HEK293 (cell line): Measurements from ENCODE around the gene PAPOLB.

Source experiments
- CTCF ChIA-PET: fragments of 350-600 bp; formaldehyde crosslinking; extraction: SDS; loops from one replicate; lab custom pipeline; 2021; ENCODE audit warnings: antibody characterized with exemption; lab: Yijun Ruan, JAX
- POLR2A ChIA-PET: fragments of 300-600 bp; formaldehyde crosslinking; extraction: SDS; loops from one replicate; lab custom pipeline; 2020; ENCODE audit warnings: antibody characterized with exemption, inconsistent platforms; lab: Yijun Ruan, JAX
- H3K27ac ChIP-seq: fragments of 200-500 bp; sonication (Bioruptor generic); 2 replicates; pipeline ENCODE4 v1.5.1; 2014; ENCODE audit warnings: low read depth, low read length, control low read depth, inconsistent platforms; ENCODE audit errors: extremely low read depth
- H3K36me3 ChIP-seq, 2 experiments: fragments of 200-500 bp in 1 of 2; sonication (Bioruptor generic) in 1 of 2; 1 replicate in 1 of 2; 2 replicates in 1 of 2; pipeline ENCODE4 v1.5.1; 2014 to 2017; ENCODE audit warnings: inconsistent platforms in 2 of 2, low read length in 2 of 2; ENCODE audit not compliant: control insufficient read depth in 2 of 2, insufficient read depth in 1 of 2
- H3K4me1 ChIP-seq: fragments of 200-500 bp; sonication (Bioruptor generic); 2 replicates; pipeline ENCODE4 v1.5.1; 2014; ENCODE audit warnings: mild to moderate bottlenecking, low read length, inconsistent platforms; ENCODE audit not compliant: control insufficient read depth, insufficient read depth
- H3K4me3 ChIP-seq: 2 replicates; pipeline ENCODE4 v1.5.1; 2011; ENCODE audit warnings: low read depth, mild to moderate bottlenecking, control low read depth, low read length, moderate library complexity
- H3K9me3 ChIP-seq: fragments of 200-500 bp; sonication (Bioruptor generic); 2 replicates; pipeline ENCODE4 v1.5.1; 2014; ENCODE audit warnings: low read depth, low read length, inconsistent platforms; ENCODE audit not compliant: control insufficient read depth, insufficient read depth
- GLIS2 ChIP-seq: fragments of 450-650 bp; formaldehyde crosslinking; IDR thresholded peaks from 2 replicates; pipeline ENCODE4 v1.5.1; 2016; ENCODE audit warnings: missing biosample characterization, missing genetic modification characterization
- SCRT1 ChIP-seq: fragments of 450-650 bp; formaldehyde crosslinking; IDR thresholded peaks from 2 replicates; pipeline ENCODE4 v1.5.1; 2016; ENCODE audit warnings: missing biosample characterization, missing genetic modification characterization, borderline replicate concordance
- SP2 ChIP-seq: fragments of 450-650 bp; formaldehyde crosslinking; IDR thresholded peaks from 2 replicates; pipeline ENCODE4 v1.5.1; 2016; ENCODE audit warnings: missing biosample characterization, missing genetic modification characterization
- TRIM28 ChIP-seq: IDR thresholded peaks from 2 replicates; pipeline ENCODE4 v1.6.1; 2011; ENCODE audit warnings: low read length, control low read depth, borderline replicate concordance
- ZNF202 ChIP-seq: fragments of 450-650 bp; formaldehyde crosslinking; IDR thresholded peaks from 2 replicates; pipeline ENCODE4 v1.5.1; 2016; ENCODE audit warnings: missing biosample characterization, missing genetic modification characterization, borderline replicate concordance
- ZNF292 ChIP-seq: fragments of 450-650 bp; formaldehyde crosslinking; IDR thresholded peaks from 2 replicates; pipeline ENCODE4 v1.5.1; 2016; ENCODE audit warnings: low read depth, missing biosample characterization, missing genetic modification characterization, borderline replicate concordance
- ZNF449 ChIP-seq: fragments of 450-650 bp; formaldehyde crosslinking; IDR thresholded peaks from 2 replicates; pipeline ENCODE4 v1.5.1; 2017; ENCODE audit warnings: missing biosample characterization, mild to moderate bottlenecking, missing genetic modification characterization, moderate library complexity
- ZNF548 ChIP-seq: fragments of 450-650 bp; formaldehyde crosslinking; IDR thresholded peaks from 2 replicates; pipeline ENCODE4 v1.5.1; 2016; ENCODE audit warnings: missing biosample characterization, missing genetic modification characterization
- ZNF558 ChIP-seq: fragments of 450-650 bp; formaldehyde crosslinking; IDR thresholded peaks from 2 replicates; pipeline ENCODE4 v1.5.1; 2016; ENCODE audit warnings: missing biosample characterization, missing genetic modification characterization
- ZNF792 ChIP-seq: fragments of 450-650 bp; formaldehyde crosslinking; IDR thresholded peaks from 2 replicates; pipeline ENCODE4 v1.5.1; 2016; ENCODE audit warnings: missing biosample characterization, missing genetic modification characterization
- TF ChIP-seq, protein P1 (sequence below): fragments of 450-650 bp; formaldehyde crosslinking; optimal IDR thresholded peaks from 2 replicates; pipeline ENCODE3; 2016; ENCODE audit warnings: missing biosample characterization, mild to moderate bottlenecking, missing genetic modification characterization
- TF ChIP-seq, protein P2 (sequence below): fragments of 450-650 bp; formaldehyde crosslinking; IDR thresholded peaks from 2 replicates; pipeline ENCODE4 v1.5.1; 2016; ENCODE audit warnings: missing biosample characterization, missing genetic modification characterization
- TF ChIP-seq, protein P3 (sequence below): sonication (generic); formaldehyde crosslinking; IDR thresholded peaks from 2 replicates; pipeline ENCODE4 v1.8.1; 2022; ENCODE audit warnings: mild to moderate bottlenecking, moderate library complexity, missing genetic modification reagents

The PAPOLB gene

GRCh38 chr7:4871056-4871680, 9.3 kb upstream of the PAPOLB start:
- ChIA-PET POLR2A (no interaction called here), CTCF (interaction anchor here (1.1 kb wide), 1 partner anchor 12 kb away, joined by 3 read pairs; the partner anchor contains the start of gene RADIL)
- H3K27ac ChIP-seq, result no peak overlapping the region
- no peaks in the 10 kb centered on the region; a peak in 1 of 3 replicates for H3K36me3 ChIP-seq
- no peaks in the 10 kb centered on the region for H3K4me1 ChIP-seq
- no peak overlapping the region for H3K4me3 ChIP-seq
- H3K9me3 ChIP-seq, result no peaks in the 10 kb centered on the region
- TF ChIP-seq ZNF292, result no peak
- no peak for TF ChIP-seq TRIM28
- TF ChIP-seq ZNF558 (tag by site-specific recombination), result no peak
- TF ChIP-seq, all 188 proteins: peak for 0

DNA sequence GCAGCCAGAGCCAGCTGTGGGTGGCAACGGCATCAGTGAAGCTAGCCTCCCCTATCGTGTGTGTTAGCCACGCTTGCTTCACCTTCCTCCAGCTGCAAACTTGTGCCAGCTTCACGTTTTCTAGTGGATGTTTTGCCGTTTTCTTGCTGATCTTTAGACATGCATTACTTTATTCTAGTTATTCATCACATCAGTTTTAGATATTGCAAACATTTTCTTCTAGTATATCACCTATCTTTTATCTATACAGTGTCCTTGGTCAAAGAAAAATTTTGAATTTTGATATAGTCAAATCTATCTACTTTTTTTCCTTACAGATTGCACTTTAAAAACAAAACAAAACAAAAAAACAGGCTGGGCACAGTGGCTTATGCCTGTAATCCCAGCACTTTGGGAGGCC, 6.7 kb upstream of the PAPOLB start:
- no peaks in the 10 kb centered on the region; the same call in 1 of the 2 replicates for H3K9me3 ChIP-seq
- ChIA-PET CTCF (interaction anchor here (2.8 kb wide), 1 partner anchor 15 kb away, joined by 17 read pairs; the partner anchor contains the start of gene RADIL), POLR2A (no interaction called here)
- no peak overlapping the region for H3K27ac ChIP-seq
- TF ChIP-seq SP2, result no peak
- TF ChIP-seq, protein P1, sequence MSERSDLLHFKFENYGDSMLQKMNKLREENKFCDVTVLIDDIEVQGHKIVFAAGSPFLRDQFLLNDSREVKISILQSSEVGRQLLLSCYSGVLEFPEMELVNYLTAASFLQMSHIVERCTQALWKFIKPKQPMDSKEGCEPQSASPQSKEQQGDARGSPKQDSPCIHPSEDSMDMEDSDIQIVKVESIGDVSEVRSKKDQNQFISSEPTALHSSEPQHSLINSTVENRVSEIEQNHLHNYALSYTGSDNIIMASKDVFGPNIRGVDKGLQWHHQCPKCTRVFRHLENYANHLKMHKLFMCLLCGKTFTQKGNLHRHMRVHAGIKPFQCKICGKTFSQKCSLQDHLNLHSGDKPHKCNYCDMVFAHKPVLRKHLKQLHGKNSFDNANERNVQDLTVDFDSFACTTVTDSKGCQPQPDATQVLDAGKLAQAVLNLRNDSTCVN (tag by site-specific recombination), result no peak
- no peak for TF ChIP-seq ZNF449 (tag by site-specific recombination)
- no peak for TF ChIP-seq ZNF202 (tag by site-specific recombination)
- H3K4me3 ChIP-seq, result no peak overlapping the region
- no peaks in the 10 kb centered on the region for H3K36me3 ChIP-seq
- H3K4me1 ChIP-seq, result no peaks in the 10 kb centered on the region

GRCh38 chr7:4866528-4867496, 5.0 kb upstream of the PAPOLB start:
- H3K27ac ChIP-seq, result no peak overlapping the region
- no peaks in the 10 kb centered on the region; the same call in 1 of the 2 replicates for H3K9me3 ChIP-seq
- H3K4me1 ChIP-seq, result no peaks in the 10 kb centered on the region
- CTCF ChIA-PET, result interaction anchor here (1.0 to 2.8 kb wide), 2 partner anchors 17 to 36 kb away, joined by 3 to 17 read pairs; partner anchors contain the start of gene RADIL
- POLR2A ChIA-PET, result no interaction called here
- no peak for TF ChIP-seq SCRT1 (tag by site-specific recombination)
- no peak for TF ChIP-seq ZNF792
- TF ChIP-seq, protein P2, sequence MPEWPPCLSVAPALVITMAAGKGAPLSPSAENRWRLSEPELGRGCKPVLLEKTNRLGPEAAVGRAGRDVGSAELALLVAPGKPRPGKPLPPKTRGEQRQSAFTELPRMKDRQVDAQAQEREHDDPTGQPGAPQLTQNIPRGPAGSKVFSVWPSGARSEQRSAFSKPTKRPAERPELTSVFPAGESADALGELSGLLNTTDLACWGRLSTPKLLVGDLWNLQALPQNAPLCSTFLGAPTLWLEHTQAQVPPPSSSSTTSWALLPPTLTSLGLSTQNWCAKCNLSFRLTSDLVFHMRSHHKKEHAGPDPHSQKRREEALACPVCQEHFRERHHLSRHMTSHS (tag by site-specific recombination), result no peak
- no peak for TF ChIP-seq GLIS2
- TF ChIP-seq, protein P3, sequence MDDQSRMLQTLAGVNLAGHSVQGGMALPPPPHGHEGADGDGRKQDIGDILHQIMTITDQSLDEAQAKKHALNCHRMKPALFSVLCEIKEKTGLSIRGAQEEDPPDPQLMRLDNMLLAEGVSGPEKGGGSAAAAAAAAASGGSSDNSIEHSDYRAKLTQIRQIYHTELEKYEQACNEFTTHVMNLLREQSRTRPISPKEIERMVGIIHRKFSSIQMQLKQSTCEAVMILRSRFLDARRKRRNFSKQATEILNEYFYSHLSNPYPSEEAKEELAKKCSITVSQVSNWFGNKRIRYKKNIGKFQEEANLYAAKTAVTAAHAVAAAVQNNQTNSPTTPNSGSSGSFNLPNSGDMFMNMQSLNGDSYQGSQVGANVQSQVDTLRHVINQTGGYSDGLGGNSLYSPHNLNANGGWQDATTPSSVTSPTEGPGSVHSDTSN (CRISPR knock-in tag), result no peak
- no peak for TF ChIP-seq ZNF548 (tag by site-specific recombination)
- H3K36me3 ChIP-seq, result no peaks in the 10 kb centered on the region
- no peak overlapping the region for H3K4me3 ChIP-seq
